IMR-90 (cell line): ENCODE measurements around the gene PLA2G4A. TPM values are rescaled to one million over a fixed set of nuclear protein-coding genes. Genes with fewer than 3 reads are reported as not detected.

Source experiments
- ATAC-seq: fragments of 200-7000 bp; cut with Tn5 transposase; 2 replicates; pipeline ENCODE4 v1.9.1; 2020; ENCODE audit warnings: low read depth, mild to moderate bottlenecking, moderate library complexity
- BruUV-seq: library from RNA; stranded (reverse); fragments of 400-500 nt; replicated peaks from 2 replicates; lab custom pipeline; 2021; lab: Mats Ljungman, UMichigan
- CTCF ChIA-PET: fragments of 300-600 bp; formaldehyde crosslinking; extraction: SDS; loops from one replicate; lab custom pipeline; 2021; ENCODE audit warnings: antibody characterized with exemption; lab: Yijun Ruan, JAX
- POLR2A ChIA-PET: fragments of 300-600 bp; sonication (Branson Sonifier 250); formaldehyde crosslinking; loops from one replicate; lab custom pipeline; 2022; ENCODE audit warnings: antibody characterized with exemption; ENCODE audit not compliant: unreplicated experiment; lab: Charles Lee
- DNase-seq: peaks from one replicate; pipeline ENCODE4 v3.0.0; 2013
- H2AFZ ChIP-seq: replicated peaks from 2 replicates; pipeline ENCODE3; 2013; ENCODE audit warnings: low read length, mild to moderate bottlenecking; ENCODE audit not compliant: poor library complexity
- H2AK5ac ChIP-seq: 2 replicates; pipeline ENCODE4 v1.6.1; 2013; ENCODE audit warnings: low read depth, low read length, inconsistent platforms
- H2AK9ac ChIP-seq: replicated peaks from 2 replicates; pipeline ENCODE3; 2013; ENCODE audit warnings: mild to moderate bottlenecking, low read depth, low read length, moderate library complexity; ENCODE audit not compliant: poor library complexity
- H2BK120ac ChIP-seq: 2 replicates; pipeline ENCODE4 v1.6.1; 2013; ENCODE audit warnings: low read depth, low read length, inconsistent platforms
- H2BK15ac ChIP-seq: 3 replicates; pipeline ENCODE4 v1.6.1; 2013; ENCODE audit warnings: low read depth, low read length, inconsistent platforms
- H2BK20ac ChIP-seq: 2 replicates; pipeline ENCODE4 v1.6.1; 2013; ENCODE audit warnings: low read depth, mild to moderate bottlenecking, inconsistent platforms, low read length, moderate library complexity
- H2BK5ac ChIP-seq: 2 replicates; pipeline ENCODE4 v1.6.1; 2013; ENCODE audit warnings: mild to moderate bottlenecking, low read depth, low read length, inconsistent platforms; ENCODE audit not compliant: poor library complexity, severe bottlenecking
- H3K14ac ChIP-seq: replicated peaks from 2 replicates; pipeline ENCODE4 v1.6.1; 2013; ENCODE audit warnings: low read depth, low read length, inconsistent platforms
- H3K18ac ChIP-seq: 2 replicates; pipeline ENCODE4 v1.6.1; 2013; ENCODE audit warnings: low read depth, low read length, control low read depth
- H3K23ac ChIP-seq: 2 replicates; pipeline ENCODE4 v1.6.1; 2013; ENCODE audit warnings: low read depth, low read length, inconsistent platforms
- H3K27ac ChIP-seq: 2 replicates; pipeline ENCODE4 v1.5.1; 2013; ENCODE audit warnings: mild to moderate bottlenecking, control low read depth, low read length; ENCODE audit not compliant: insufficient read depth
- H3K27me3 ChIP-seq: 2 replicates; pipeline ENCODE4 v1.6.1; 2013; ENCODE audit warnings: low read length; ENCODE audit not compliant: control insufficient read depth, insufficient read depth
- H3K36me3 ChIP-seq: 2 replicates; pipeline ENCODE4 v1.6.1; 2013; ENCODE audit warnings: low read length, mixed read lengths; ENCODE audit not compliant: control insufficient read depth, insufficient read depth
- H3K4ac ChIP-seq: 2 replicates; pipeline ENCODE4 v1.6.1; 2013; ENCODE audit warnings: low read depth, low read length, inconsistent platforms
- H3K4me1 ChIP-seq: 2 replicates; pipeline ENCODE4 v1.6.1; 2013; ENCODE audit warnings: low read length, mixed read lengths; ENCODE audit not compliant: control insufficient read depth, insufficient read depth
- H3K4me2 ChIP-seq: 2 replicates; pipeline ENCODE4 v1.6.1; 2013; ENCODE audit warnings: low read depth, mild to moderate bottlenecking, control low read depth, low read length, moderate library complexity
- H3K4me3 ChIP-seq: 2 replicates; pipeline ENCODE4 v1.5.1; 2013; ENCODE audit warnings: low read depth, mild to moderate bottlenecking, control low read depth, low read length, moderate library complexity; ENCODE audit not compliant: insufficient read depth
- H3K56ac ChIP-seq: 2 replicates; pipeline ENCODE4 v1.6.1; 2013; ENCODE audit warnings: low read length, inconsistent platforms; ENCODE audit not compliant: insufficient read depth; ENCODE audit errors: extremely low read depth
- H3K79me1 ChIP-seq, 2 experiments: 2 replicates each; pipeline ENCODE4 v1.6.1; 2013; ENCODE audit warnings: low read length in 2 of 2, inconsistent platforms in 1 of 2, low read depth in 1 of 2
- H3K9ac ChIP-seq: 2 replicates; pipeline ENCODE4 v1.6.1; 2013; ENCODE audit warnings: low read depth, low read length, control low read depth
- H3K9me1 ChIP-seq: 2 replicates; pipeline ENCODE4 v1.6.1; 2013; ENCODE audit warnings: low read length, inconsistent platforms; ENCODE audit not compliant: insufficient read depth
- H3K9me3 ChIP-seq: 2 replicates; pipeline ENCODE4 v1.6.1; 2013; ENCODE audit warnings: low read length; ENCODE audit not compliant: control insufficient read depth, insufficient read depth
- H4K20me1 ChIP-seq: 2 replicates; pipeline ENCODE4 v1.6.1; 2013; ENCODE audit warnings: low read length, inconsistent platforms; ENCODE audit not compliant: insufficient read depth
- H4K5ac ChIP-seq: 2 replicates; pipeline ENCODE4 v1.6.1; 2013; ENCODE audit warnings: mild to moderate bottlenecking, low read depth, low read length, control low read depth
- H4K8ac ChIP-seq, 2 experiments: 2 replicates each; pipeline ENCODE4 v1.6.1; 2013; ENCODE audit warnings: low read depth in 2 of 2, low read length in 2 of 2, control low read depth in 1 of 2, inconsistent platforms in 1 of 2
- H4K91ac ChIP-seq: 2 replicates; pipeline ENCODE4 v1.6.1; 2013; ENCODE audit warnings: low read depth, low read length, inconsistent platforms; ENCODE audit not compliant: insufficient read depth
- BHLHE40 ChIP-seq: fragments of 150-350 bp; IDR thresholded peaks from 2 replicates; pipeline ENCODE4 v1.6.1; 2016; ENCODE audit warnings: mild to moderate bottlenecking, low read depth, low read length
- CEBPB ChIP-seq: IDR thresholded peaks from 2 replicates; pipeline ENCODE4 v1.6.1; 2012; ENCODE audit warnings: low read depth, low read length, improper control_type of control experiment
- CHD1 ChIP-seq: IDR thresholded peaks from 2 replicates; pipeline ENCODE4 v1.6.1; 2012; ENCODE audit warnings: low read depth, low read length, improper control_type of control experiment
- CTCF ChIP-seq: conservative IDR thresholded peaks from 2 replicates; pipeline ENCODE4 v1.5.1; 2012; ENCODE audit warnings: mild to moderate bottlenecking, low read depth, low read length, improper control_type of control experiment
- ELK1 ChIP-seq: fragments of 150-350 bp; IDR thresholded peaks from 2 replicates; pipeline ENCODE4 v1.6.1; 2016; ENCODE audit warnings: low read depth, mild to moderate bottlenecking, low read length, moderate library complexity, borderline replicate concordance
- FOS ChIP-seq: fragments of 150-350 bp; IDR thresholded peaks from 2 replicates; pipeline ENCODE4 v1.6.1; 2016; ENCODE audit warnings: low read depth, low read length
- MAFK ChIP-seq: IDR thresholded peaks from 2 replicates; pipeline ENCODE4 v1.6.1; 2012; ENCODE audit warnings: low read depth, low read length, improper control_type of control experiment
- MAZ ChIP-seq: IDR thresholded peaks from 2 replicates; pipeline ENCODE4 v1.6.1; 2012; ENCODE audit warnings: low read depth, mild to moderate bottlenecking, low read length, improper control_type of control experiment, moderate library complexity, borderline replicate concordance
- MXI1 ChIP-seq: IDR thresholded peaks from 2 replicates; pipeline ENCODE4 v1.6.1; 2012; ENCODE audit warnings: low read depth, mild to moderate bottlenecking, low read length, moderate library complexity, borderline replicate concordance
- NFE2L2 ChIP-seq: fragments of 150-350 bp; IDR thresholded peaks from 2 replicates; pipeline ENCODE4 v1.6.1; 2016; ENCODE audit warnings: low read depth, mild to moderate bottlenecking, low read length
- POLR2A ChIP-seq: IDR thresholded peaks from 2 replicates; pipeline ENCODE4 v1.6.1; 2012; ENCODE audit warnings: mild to moderate bottlenecking, low read depth, low read length
- RAD21 ChIP-seq: IDR thresholded peaks from 2 replicates; pipeline ENCODE4 v1.6.1; 2012; ENCODE audit warnings: low read length, improper control_type of control experiment
- RCOR1 ChIP-seq: IDR thresholded peaks from 2 replicates; pipeline ENCODE4 v1.6.1; 2012; ENCODE audit warnings: mild to moderate bottlenecking, low read length, improper control_type of control experiment; ENCODE audit not compliant: insufficient replicate concordance
- RFX5 ChIP-seq: IDR thresholded peaks from 2 replicates; pipeline ENCODE4 v1.8.0; 2012; ENCODE audit warnings: low read depth, mild to moderate bottlenecking, low read length, moderate library complexity
- SMC3 ChIP-seq: fragments of 150-350 bp; IDR thresholded peaks from 2 replicates; pipeline ENCODE4 v1.6.1; 2016; ENCODE audit warnings: low read depth, mild to moderate bottlenecking, antibody characterized with exemption, low read length, moderate library complexity
- USF2 ChIP-seq: fragments of 150-350 bp; IDR thresholded peaks from 2 replicates; pipeline ENCODE4 v1.6.1; 2017; ENCODE audit warnings: mild to moderate bottlenecking, antibody characterized with exemption, low read length, low read depth
- WGBS, 2 experiments: methylation state at CpG; one replicate each; pipeline versions ENCODE4 v1.1.5 to v1.1.7; 2013; ENCODE audit warnings: missing lambda C conversion rate in 2 of 2; ENCODE audit not compliant: insufficient read length in 1 of 2; ENCODE audit errors: extremely low coverage in 2 of 2; 5-methylcytosine and 5-hydroxymethylcytosine counted together
- dilution Hi-C: fragments of 300-500 bp; cut with HindIII; formaldehyde crosslinking; loops from one replicate; pipeline ENCODE4 v1.14.3; 2018; ENCODE audit warnings: low sequenced_read_pairs; ENCODE audit not compliant: unreplicated experiment
- in situ Hi-C: fragments of 300-500 bp; cut with MboI; formaldehyde crosslinking; loops from 3 replicates; pipeline ENCODE4 v1.14.3; 2019; ENCODE audit warnings: low sequenced_read_pairs, inconsistent platforms, mixed read lengths
- intact Hi-C: fragments of 100-400 bp; cut with micrococcal nuclease; formaldehyde crosslinking; loops from 2 replicates; pipeline ENCODE4 v1.10.0; 2022
- polyA plus RNA-seq, 3 experiments: library from polyadenylated mRNA; depleted of rRNA; stranded (reverse); fragments of >200 nt; gene quantifications; 2 replicates each; pipeline ENCODE4 v1.2.3, GENCODE V29; 2012; ENCODE audit warnings: low replicate concordance in 1 of 3
- total RNA-seq: library from RNA; depleted of rRNA; stranded (reverse); fragments of >200 nt; gene quantifications from 2 replicates; pipeline ENCODE4 v1.2.3, GENCODE V29; 2012

Gene PLA2G4A
- total and polyA plus RNA-seq, 2 of the 4 experiments (the other 2 are of a cell fraction) = 1.6 to 3.8 TPM

GRCh38 chr1:186900539-186901237 is 71.9 kb downstream of the PLA2G4A start:
- no peak overlapping the region for H2AFZ ChIP-seq
- POLR2A ChIA-PET = no interaction called here
- in situ Hi-C loops = no loop called here

More at GRCh38 chr1:186900539-186901237, 71.9 kb downstream of the PLA2G4A start:
- H3K9me1 ChIP-seq = no peaks in the 10 kb centered on the region
- no peak overlapping the region for H2BK120ac ChIP-seq
- no peaks in the 10 kb centered on the region for H4K20me1 ChIP-seq
- TF ChIP-seq NFE2L2 (no peak), RAD21 (no peak), RCOR1 (no peak), ELK1 (no peak), MXI1 (no peak), MAZ (no peak), CEBPB (no peak), BHLHE40 (no peak), CHD1 (no peak), RFX5 (no peak), POLR2A (no peak), MAFK (no peak), SMC3 (no peak), FOS (no peak), USF2 (no peak), CTCF (no peak)
- no peak overlapping the region for H3K9ac ChIP-seq
- H2AK9ac ChIP-seq = no peak overlapping the region
- no peaks in the 10 kb centered on the region for H3K79me1 ChIP-seq
- H3K4me2 ChIP-seq = no peak overlapping the region
- H3K27ac ChIP-seq = no peak overlapping the region
- ATAC-seq = no peak
- H3K4ac ChIP-seq = no peak overlapping the region
- H4K8ac ChIP-seq = no peak overlapping the region
- no peak overlapping the region for H3K14ac ChIP-seq
- intact Hi-C loops = no loop called here
- H2BK20ac ChIP-seq = no peak overlapping the region
- no peak overlapping the region for H3K56ac ChIP-seq
- H4K5ac ChIP-seq = no peak overlapping the region
- H3K4me3 ChIP-seq = no peak overlapping the region
- no peak overlapping the region for H2AK5ac ChIP-seq
- no peak overlapping the region for H2BK5ac ChIP-seq
- H3K9me3 ChIP-seq = no peaks in the 10 kb centered on the region
- no peak overlapping the region for H3K23ac ChIP-seq
- no peaks in the 10 kb centered on the region for H3K27me3 ChIP-seq
- dilution Hi-C loops = no loop called here
- no peaks in the 10 kb centered on the region for H3K36me3 ChIP-seq
- no peaks in the 10 kb centered on the region; the same call in 1 of the 2 replicates for H3K4me1 ChIP-seq
- no peak overlapping the region for H2BK15ac ChIP-seq
- no peak overlapping the region for H3K18ac ChIP-seq
- no peak overlapping the region for H4K91ac ChIP-seq
- DNase-seq = no peak
- BruUV-seq = no TSS peak
- 90 to 100% methylated on average over 1 to 3 of the region's 5 CpGs for WGBS, 2 experiments
- CTCF ChIA-PET = no interaction called here
